Measurements from ENCODE around the gene BRAF. TPM values are rescaled to one million over a fixed set of nuclear protein-coding genes. Genes with fewer than 3 reads are reported as not detected.

Gene BRAF
- total RNA-seq, 1 donor from 2014 or later: 26.0 TPM

GRCh38 chr7:140738280-140738679, 186.4 kb downstream of the BRAF start:
- no peaks in the 10 kb centered on the region for H3K27me3 Mint-ChIP-seq (ENCODE audit: low read depth, unreplicated experiment)
- H3K4me1 ChIP-seq (ENCODE audit: insufficient read depth, low read length): no peaks in the 10 kb centered on the region
- FAIRE-seq (no peak), DNase-seq (ENCODE audit: low read depth) (peak; percentile 5)
- H3K4me2 ChIP-seq (ENCODE audit: low read length): no peak overlapping the region
- H3K36me3 ChIP-seq (ENCODE audit: insufficient read depth, low read length): no peaks in the 10 kb centered on the region
- H3K4me1 Mint-ChIP-seq (ENCODE audit: low read depth, unreplicated experiment): no peaks in the 10 kb centered on the region
- no peak overlapping the region for H3K27ac Mint-ChIP-seq (ENCODE audit: unreplicated experiment)
- H2AFZ ChIP-seq (ENCODE audit: low read depth, low read length): no peak overlapping the region
- peaks cover 3% of the 10 kb centered on the region for H3K36me3 Mint-ChIP-seq (ENCODE audit: low read depth, unreplicated experiment)
- peaks cover 3% of the 10 kb centered on the region for H4K20me1 ChIP-seq (ENCODE audit: insufficient read depth, low read length)
- no peak overlapping the region for H3K9ac ChIP-seq (ENCODE audit: low read length)
- no peaks in the 10 kb centered on the region for H3K79me2 ChIP-seq (ENCODE audit: insufficient read depth, low read length)
- no peak overlapping the region for H3K27ac ChIP-seq (ENCODE audit: low read depth, low read length)
- H3K4me3 ChIP-seq (ENCODE audit: insufficient read depth, low read depth, low read length): no peak overlapping the region
- TF ChIP-seq, protein P1, sequence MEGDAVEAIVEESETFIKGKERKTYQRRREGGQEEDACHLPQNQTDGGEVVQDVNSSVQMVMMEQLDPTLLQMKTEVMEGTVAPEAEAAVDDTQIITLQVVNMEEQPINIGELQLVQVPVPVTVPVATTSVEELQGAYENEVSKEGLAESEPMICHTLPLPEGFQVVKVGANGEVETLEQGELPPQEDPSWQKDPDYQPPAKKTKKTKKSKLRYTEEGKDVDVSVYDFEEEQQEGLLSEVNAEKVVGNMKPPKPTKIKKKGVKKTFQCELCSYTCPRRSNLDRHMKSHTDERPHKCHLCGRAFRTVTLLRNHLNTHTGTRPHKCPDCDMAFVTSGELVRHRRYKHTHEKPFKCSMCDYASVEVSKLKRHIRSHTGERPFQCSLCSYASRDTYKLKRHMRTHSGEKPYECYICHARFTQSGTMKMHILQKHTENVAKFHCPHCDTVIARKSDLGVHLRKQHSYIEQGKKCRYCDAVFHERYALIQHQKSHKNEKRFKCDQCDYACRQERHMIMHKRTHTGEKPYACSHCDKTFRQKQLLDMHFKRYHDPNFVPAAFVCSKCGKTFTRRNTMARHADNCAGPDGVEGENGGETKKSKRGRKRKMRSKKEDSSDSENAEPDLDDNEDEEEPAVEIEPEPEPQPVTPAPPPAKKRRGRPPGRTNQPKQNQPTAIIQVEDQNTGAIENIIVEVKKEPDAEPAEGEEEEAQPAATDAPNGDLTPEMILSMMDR (IDR thresholded peaks at IDR 0.05; ENCODE audit: insufficient read depth, low read depth, low read length): no peak
- no peak for TF ChIP-seq EZH2 (IDR thresholded peaks at IDR 0.05; ENCODE audit: insufficient read depth, low read length)
- no peak overlapping the region for H3K4me3 Mint-ChIP-seq (ENCODE audit: unreplicated experiment)
- H3K9me3 ChIP-seq (ENCODE audit: insufficient read depth, low read depth, low read length): no peaks in the 10 kb centered on the region
- no peaks in the 10 kb centered on the region for H3K9me3 Mint-ChIP-seq (ENCODE audit: unreplicated experiment)
- no peaks in the 10 kb centered on the region for H3K27me3 ChIP-seq (ENCODE audit: insufficient read depth, low read length)

DNA sequence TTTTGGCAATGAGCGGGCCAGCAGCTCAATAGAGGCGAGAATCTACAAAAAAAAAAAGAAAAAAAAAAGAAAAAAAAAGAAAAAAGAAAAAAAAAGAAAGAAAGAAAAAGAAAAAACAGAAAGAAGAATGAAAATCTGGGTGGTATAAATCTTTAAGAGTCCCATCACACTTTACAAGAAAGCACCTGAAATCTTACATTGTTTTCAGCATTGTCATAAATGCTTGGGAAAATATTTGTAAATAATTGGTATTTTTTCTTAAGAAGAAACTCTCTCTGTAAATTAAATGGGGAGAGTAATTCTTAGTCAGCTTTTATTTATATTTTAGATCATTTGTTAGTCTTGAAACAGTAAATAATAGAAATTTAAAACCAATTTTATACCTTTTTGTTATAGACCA, 190.0 kb downstream of the BRAF start:
- Mint-ChIP-seq H3K4me1 (ENCODE audit: low read depth, unreplicated experiment) (peaks cover 2% of the 10 kb centered on the region), H3K4me3 (ENCODE audit: unreplicated experiment) (no peak overlapping the region), H3K36me3 (ENCODE audit: low read depth, unreplicated experiment) (peaks cover 3% of the 10 kb centered on the region), H3K27me3 (ENCODE audit: low read depth, unreplicated experiment) (no peaks in the 10 kb centered on the region), H3K9me3 (ENCODE audit: unreplicated experiment) (no peaks in the 10 kb centered on the region), H3K27ac (ENCODE audit: unreplicated experiment) (no peak overlapping the region)
- no peaks in the 10 kb centered on the region for H4K20me1 ChIP-seq (ENCODE audit: insufficient read depth, low read length)
- FAIRE-seq: no peak
- no peak overlapping the region for H3K4me3 ChIP-seq (ENCODE audit: insufficient read depth, low read depth, low read length)
- H3K4me1 ChIP-seq (ENCODE audit: insufficient read depth, low read length): no peaks in the 10 kb centered on the region
- no peaks in the 10 kb centered on the region for H3K36me3 ChIP-seq (ENCODE audit: insufficient read depth, low read length)
- no peak overlapping the region for H2AFZ ChIP-seq (ENCODE audit: low read depth, low read length)
- no peak overlapping the region for H3K4me2 ChIP-seq (ENCODE audit: low read length)
- no peaks in the 10 kb centered on the region for H3K9me3 ChIP-seq (ENCODE audit: insufficient read depth, low read depth, low read length)
- no peak overlapping the region for H3K9ac ChIP-seq (ENCODE audit: low read length)
- no peak for DNase-seq (ENCODE audit: low read depth)
- no peaks in the 10 kb centered on the region for H3K27me3 ChIP-seq (ENCODE audit: insufficient read depth, low read length)
- H3K79me2 ChIP-seq (ENCODE audit: insufficient read depth, low read length): no peaks in the 10 kb centered on the region
- H3K27ac ChIP-seq (ENCODE audit: low read depth, low read length): no peak overlapping the region
- TF ChIP-seq EZH2 (IDR thresholded peaks at IDR 0.05; ENCODE audit: insufficient read depth, low read length): no peak
- TF ChIP-seq, protein P1 (IDR thresholded peaks at IDR 0.05; ENCODE audit: insufficient read depth, low read depth, low read length): no peak

DNA sequence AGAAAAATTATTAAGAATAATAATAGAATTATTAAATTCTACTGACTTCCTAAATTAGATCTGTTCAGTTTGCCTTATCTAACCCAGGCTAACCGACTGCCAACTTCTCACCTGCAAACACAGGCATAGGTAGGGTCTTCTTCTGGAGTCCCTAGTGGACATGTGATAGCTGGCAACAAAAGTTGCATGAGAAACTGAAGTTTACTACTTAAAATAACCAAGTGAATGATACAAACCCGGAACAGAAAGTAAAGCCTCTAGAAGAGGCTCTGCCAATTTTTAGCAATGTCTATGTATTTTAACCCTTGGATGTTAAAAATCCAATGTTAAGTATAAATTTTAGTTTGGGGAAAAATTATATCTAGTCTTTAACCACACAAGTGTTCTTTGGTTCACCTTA, 190.6 kb downstream of the BRAF start:
- no peaks in the 10 kb centered on the region for H3K4me1 ChIP-seq (ENCODE audit: insufficient read depth, low read length)
- H3K36me3 Mint-ChIP-seq (ENCODE audit: low read depth, unreplicated experiment): peaks cover 4% of the 10 kb centered on the region
- H3K27ac Mint-ChIP-seq (ENCODE audit: unreplicated experiment): no peak overlapping the region
- no peak overlapping the region for H3K4me2 ChIP-seq (ENCODE audit: low read length)
- H3K9me3 ChIP-seq (ENCODE audit: insufficient read depth, low read depth, low read length): no peaks in the 10 kb centered on the region
- H3K9me3 Mint-ChIP-seq (ENCODE audit: unreplicated experiment): no peaks in the 10 kb centered on the region
- H3K79me2 ChIP-seq (ENCODE audit: insufficient read depth, low read length): no peaks in the 10 kb centered on the region
- H3K4me1 Mint-ChIP-seq (ENCODE audit: low read depth, unreplicated experiment): peaks cover 3% of the 10 kb centered on the region
- no peak overlapping the region for H2AFZ ChIP-seq (ENCODE audit: low read depth, low read length)
- H3K27ac ChIP-seq (ENCODE audit: low read depth, low read length): no peak overlapping the region
- no peaks in the 10 kb centered on the region for H3K27me3 Mint-ChIP-seq (ENCODE audit: low read depth, unreplicated experiment)
- H3K36me3 ChIP-seq (ENCODE audit: insufficient read depth, low read length): no peaks in the 10 kb centered on the region
- no peak overlapping the region for H3K4me3 Mint-ChIP-seq (ENCODE audit: unreplicated experiment)
- no peak overlapping the region for H3K9ac ChIP-seq (ENCODE audit: low read length)
- no peaks in the 10 kb centered on the region for H4K20me1 ChIP-seq (ENCODE audit: insufficient read depth, low read length)
- DNase-seq (ENCODE audit: low read depth) (no peak), FAIRE-seq (no peak)
- no peaks in the 10 kb centered on the region for H3K27me3 ChIP-seq (ENCODE audit: insufficient read depth, low read length)
- no peak overlapping the region for H3K4me3 ChIP-seq (ENCODE audit: insufficient read depth, low read depth, low read length)
- TF ChIP-seq, protein P1 (IDR thresholded peaks at IDR 0.05; ENCODE audit: insufficient read depth, low read depth, low read length): no peak
- no peak for TF ChIP-seq EZH2 (IDR thresholded peaks at IDR 0.05; ENCODE audit: insufficient read depth, low read length)

All from astrocyte (in vitro differentiated cells and primary cell).